HK-2 (cell line): ENCODE measurements around the gene EED.
"Not testable (repeated sequence)": the region's sequence is repeated elsewhere in the genome, so short reads cannot be mapped to it uniquely, and the experiment has no call there.

ENCODE experiments used
- DNase-seq: peaks from one replicate; pipeline ENCODE4 v3.0.0-alpha.2; 2018; ENCODE audit not compliant: unreplicated experiment

EED gene

DNA sequence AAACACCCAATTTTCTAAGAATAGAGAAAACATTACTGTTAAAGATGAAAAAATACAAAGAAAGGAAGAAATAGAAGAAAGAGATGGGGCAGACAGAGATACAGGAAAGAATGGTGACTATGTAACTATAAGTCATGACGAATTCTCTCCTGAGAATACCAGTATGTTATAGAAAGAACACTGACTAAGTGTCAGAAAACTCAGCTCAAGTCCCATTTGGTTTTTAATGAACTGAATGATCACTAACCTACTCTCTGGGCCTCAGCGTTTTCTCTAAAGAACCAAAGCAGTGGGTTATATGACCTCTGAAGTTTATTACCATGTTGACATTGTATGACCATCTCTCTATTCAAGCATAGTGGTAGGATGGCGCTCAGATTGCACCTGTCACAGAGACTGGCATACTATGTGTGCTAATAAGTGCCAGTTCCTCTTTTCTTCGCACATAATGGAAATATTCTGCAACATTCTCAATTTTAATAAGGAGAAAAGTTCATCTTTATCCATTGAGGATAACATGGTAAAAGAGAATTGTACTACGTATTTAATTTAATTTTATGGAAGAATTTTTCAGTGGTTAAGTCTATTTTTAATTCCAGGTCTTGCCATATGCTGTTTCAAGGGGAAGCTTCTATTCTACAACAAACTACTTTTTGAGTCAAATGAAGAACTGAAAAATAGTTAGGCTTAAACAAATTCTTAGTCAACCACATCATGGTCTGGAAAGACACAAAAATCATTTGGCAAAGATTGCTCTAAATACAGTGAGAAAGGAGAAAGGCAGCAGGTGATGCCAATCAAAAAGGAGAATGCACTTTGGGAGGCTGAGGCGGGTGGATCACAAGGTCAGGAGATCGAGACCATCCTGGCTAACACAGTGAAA, 25.0 kb upstream of the EED start:
- DNase-seq, result no peak

GRCh38 chr11:86220653-86221052, 23.9 kb upstream of the EED start:
- DNase-seq, result no peak

DNA sequence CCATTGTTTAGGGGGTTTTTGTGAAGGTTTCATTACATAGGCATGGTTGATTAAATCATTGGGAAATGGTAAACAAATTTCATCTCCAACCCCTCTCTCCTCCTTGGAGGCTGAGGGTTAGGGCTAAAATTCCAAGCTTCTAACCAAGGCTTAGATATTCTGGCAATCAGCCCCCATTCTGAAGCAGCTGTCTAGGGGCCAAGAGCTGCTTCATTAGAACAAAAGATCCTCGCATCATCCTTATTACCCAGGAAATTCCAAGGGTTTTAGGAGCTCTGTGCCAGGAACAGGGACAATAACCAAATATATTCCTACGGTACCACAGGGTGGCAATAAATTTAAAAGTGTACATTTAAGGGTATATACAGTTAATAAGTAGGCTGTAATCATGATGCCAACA, 22.5 kb upstream of the EED start:
- DNase-seq, result no peak

- not testable (repeated sequence) for DNase-seq
Measured at GRCh38 chr11:86224575-86224974, 20.0 kb upstream of the EED start.

GRCh38 chr11:86225344-86225743, 19.2 kb upstream of the EED start:
- not testable (repeated sequence) for DNase-seq

DNA sequence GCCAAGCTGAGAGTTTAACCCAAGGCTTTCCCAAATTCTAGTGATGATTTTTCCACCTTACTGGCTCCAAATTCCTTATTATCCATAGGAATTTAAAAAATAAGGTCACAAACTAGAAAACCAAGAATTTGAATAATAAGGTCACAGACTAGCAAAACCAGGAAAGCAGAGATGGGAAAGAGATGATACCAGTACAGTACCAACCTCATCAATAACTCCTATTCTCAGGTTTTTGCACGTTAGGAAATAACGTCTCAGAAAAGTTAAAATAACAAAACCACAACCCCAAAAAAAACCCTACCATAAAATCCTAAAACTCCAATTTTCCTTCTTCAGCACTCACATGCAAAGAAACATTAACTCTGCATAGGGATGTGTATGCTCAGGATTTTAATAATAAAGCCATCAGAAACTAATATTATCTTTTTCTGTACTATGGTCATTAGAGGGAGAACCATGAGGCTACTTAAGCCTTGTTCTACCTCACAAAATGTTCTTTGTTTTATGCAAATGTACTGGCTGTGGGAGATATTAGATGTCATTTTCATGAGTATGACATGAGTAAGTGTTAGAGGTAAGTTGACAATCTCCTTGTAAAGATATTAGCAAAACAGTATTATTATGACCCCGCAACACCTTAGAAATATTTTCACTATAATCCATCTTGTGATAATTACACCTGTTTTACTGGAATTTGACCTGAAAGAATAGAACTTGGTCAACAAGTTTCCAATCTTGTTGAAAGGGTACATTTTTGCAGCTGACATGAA, 16.1 kb upstream of the EED start:
- no peak for DNase-seq

DNA sequence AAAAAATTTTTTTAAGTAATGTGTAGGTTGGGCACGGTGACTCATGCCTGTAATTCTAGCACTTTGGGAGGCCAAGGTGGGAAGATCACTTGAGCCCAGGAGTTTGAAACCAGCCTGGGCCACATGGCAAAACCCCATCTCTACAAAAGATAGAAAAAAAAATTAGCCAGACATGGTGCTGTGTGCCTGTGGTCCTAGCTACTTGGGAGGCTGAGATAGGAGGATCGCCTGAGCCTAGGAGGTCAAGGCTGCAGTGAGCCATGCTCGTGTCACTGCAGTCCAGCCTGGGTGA, 15.6 kb upstream of the EED start:
- DNase-seq, result not testable (repeated sequence)

- DNase-seq, result no peak
Measured at GRCh38 chr11:86230179-86230804, 14.3 kb upstream of the EED start.

DNA sequence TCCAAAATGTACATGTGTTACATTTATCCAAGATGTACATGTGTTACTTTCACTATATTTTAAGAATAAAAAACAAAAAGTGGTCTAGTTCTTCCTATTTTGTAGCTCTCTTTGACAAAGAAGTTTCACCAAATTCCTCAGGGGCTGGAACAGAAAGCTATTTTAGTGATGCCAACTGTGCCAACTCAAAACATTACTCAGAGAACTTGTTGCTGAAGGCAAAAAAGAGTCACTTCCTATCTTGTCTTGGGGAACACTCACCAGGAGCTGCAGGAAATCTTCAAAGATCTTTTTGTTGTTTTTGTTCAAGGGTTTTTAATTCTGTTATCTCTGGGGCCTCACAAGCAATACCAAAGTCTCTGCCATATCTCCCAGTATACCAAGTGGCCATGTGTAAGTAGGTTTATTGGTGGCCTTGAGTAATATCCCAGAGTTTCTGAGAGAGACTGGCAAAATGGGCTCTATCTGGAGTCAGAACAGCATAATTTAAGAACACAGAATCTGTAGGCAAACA, 13.6 kb upstream of the EED start:
- DNase-seq, result no peak

DNA sequence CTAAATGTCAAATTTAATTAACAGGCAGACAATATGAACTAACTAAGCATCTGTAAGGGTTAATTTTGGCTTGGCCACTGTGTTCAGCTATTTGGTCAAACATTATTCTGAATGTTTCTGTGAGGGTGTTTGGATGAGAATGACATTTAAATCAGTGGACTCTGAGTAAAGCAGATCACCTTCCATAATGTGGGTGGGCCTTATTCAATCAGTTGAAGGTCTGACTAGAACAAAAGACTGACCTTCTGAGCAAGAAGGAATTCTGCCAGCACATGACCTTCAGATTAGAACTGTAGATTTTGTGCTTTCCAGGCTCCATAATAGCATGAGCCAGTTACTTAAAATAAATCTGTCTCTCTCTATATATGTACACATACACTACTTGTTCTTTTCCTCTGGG, 12.0 kb upstream of the EED start:
- no peak for DNase-seq

GRCh38 chr11:86234831-86235461, 9.6 kb upstream of the EED start:
- no peak for DNase-seq

- DNase-seq, result no peak
Measured at GRCh38 chr11:86237267-86237804, 7.2 kb upstream of the EED start.

DNA sequence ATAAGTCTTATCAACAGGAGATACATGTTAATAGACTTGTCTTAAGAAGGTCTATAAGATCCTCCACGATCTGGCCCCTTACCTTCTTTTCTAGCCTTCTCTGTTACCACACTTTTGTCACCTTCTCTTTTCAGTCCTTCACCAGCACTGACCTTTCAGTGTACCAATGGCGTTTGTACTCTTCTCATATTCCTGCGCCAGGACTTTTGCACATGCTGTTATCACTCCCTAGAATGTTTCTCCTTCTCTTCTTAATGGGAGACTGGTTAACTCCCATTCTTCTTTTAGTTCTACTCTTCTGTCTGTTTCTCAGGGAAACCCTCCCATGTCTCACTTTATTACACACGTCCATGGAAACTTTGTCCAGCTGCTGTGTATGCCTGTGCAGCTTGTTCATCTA, 4.4 kb upstream of the EED start:
- no peak for DNase-seq

- no peak for DNase-seq
Measured at GRCh38 chr11:86241956-86242535, 2.5 kb upstream of the EED start.

DNA sequence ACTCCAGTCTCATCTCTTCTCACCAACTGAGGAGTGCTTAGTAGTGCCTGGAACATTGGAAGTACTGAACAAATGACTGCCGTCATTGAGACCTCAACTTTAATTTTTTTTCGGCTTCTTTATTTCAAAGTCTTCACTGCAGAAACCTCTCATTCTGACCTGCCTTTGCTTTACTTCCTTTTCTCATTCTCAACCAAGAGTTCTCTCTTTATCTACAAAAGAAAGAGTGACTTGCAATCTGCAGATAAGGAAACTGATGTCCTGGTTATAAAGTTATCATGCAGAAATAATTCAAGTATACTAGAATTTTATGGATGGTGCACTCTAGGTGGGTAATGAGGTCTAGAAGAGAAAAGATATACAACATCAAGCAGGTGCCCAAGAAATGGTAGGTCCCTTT, 1.2 kb upstream of the EED start:
- no peak for DNase-seq

GRCh38 chr11:86244063-86244521, 461 bp upstream of the EED start:
- peak; percentile 80 for DNase-seq

GRCh38 chr11:86245369-86246292, 1.1 kb downstream of the EED start:
- DNase-seq, result peak; percentile 14

- DNase-seq, result no peak
Measured at GRCh38 chr11:86246293-86246675, 1.7 kb downstream of the EED start.

GRCh38 chr11:86247608-86248007, 3.1 kb downstream of the EED start:
- no peak for DNase-seq

- DNase-seq, result no peak
Measured at GRCh38 chr11:86248609-86249008, 4.1 kb downstream of the EED start.
